ENCODE results near the gene OR12D1. TPM values are rescaled to one million over a fixed set of nuclear protein-coding genes. Genes with fewer than 3 reads are reported as not detected.

The OR12D1 gene
- total RNA-seq, result not detected in 2 replicates

DNA sequence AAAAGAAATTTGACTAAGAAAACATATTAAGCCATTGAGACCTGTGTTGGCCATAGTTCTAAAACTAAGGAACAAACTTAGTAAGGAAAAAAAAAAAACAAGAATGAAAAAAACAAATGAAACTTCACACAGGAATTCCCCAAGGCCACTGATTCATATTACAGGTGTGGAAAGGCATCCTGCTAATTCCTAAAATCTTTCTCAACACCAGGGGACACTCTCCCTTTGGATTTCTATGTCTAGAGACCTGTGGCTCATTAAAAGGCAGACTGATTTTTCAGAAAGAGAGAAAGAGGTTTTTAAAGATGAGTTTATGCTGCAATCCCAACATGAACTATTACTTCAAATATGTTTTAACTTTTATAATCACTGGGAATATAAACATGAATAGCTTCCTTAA, at the start of gene OR12D1:
Gene OR12D1 (plus strand): TSS at position 341 of the 400 bp plus-strand sequence.

DNA sequence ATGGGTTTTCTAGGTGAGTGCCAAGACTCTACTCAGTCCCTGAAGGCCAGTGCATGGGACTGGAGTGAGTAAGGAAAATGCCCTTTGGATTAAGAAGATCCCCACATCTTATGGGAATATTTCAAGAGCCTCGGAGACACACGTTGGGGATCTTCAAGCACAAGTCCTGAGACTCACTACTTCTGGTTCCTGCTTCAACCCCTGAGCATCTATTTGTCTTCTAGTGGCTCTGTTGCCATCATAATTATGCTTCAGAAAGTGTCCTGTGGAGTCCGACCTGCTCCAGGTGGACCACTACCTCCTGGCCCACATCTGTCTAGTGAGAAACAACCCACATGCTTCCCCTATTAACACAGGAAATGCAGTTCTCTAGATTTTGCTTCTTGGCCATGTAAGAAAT, 46.0 kb upstream of the OR12D1 start, which contains the start of gene OR5V1:
Gene OR5V1 (minus strand): TSS at position 101 of the 400 bp plus-strand sequence. CDS start 12,670 bp downstream, outside the sequence.

DNA sequence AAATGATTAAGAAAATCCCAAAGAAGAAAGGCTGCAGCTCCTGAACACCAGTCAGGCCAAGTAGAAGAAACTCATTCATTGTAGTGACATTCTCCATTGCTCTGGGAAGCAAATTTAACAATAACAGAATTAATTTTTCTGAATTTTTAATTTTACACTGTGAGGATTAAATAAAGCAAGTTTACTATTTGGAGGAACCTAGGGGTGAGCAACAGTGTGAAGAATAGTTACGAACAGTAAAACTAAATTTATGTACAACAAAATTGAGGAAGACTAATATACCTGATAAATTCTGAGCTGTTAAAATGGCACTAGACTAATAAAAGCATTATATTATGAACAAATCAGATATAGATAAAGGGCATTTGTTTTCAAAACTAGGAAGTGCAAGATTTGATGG, 39.5 kb upstream of the OR12D1 start, which contains the start of gene OR12D3:
Gene OR12D3 (minus strand): TSS at position 101 of the 400 bp plus-strand sequence. CDS start 4 bp downstream, at position 97.

DNA sequence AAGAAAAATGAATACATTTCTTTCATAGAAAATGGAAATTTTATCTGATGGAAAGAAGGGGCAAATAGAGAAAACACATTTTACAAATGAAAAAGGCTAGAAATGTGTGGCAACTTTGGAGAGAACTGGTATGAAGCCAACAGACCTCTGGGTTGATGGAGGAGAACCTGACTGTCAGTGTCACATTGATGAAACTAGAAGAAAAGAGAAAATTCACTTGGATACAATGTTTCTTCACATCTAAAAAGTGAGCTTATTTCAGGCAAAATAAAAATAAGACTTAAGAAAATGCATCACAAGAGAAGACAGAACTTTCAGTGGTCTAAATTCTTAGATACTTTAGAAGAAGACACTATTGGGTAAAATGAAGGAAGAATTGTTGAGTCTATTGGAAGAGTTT, 19.4 kb upstream of the OR12D1 start, which contains the start of gene OR12D2:
Gene OR12D2 (plus strand): TSS at position 301 of the 400 bp plus-strand sequence. CDS start 1,069 bp downstream, outside the sequence.

DNA sequence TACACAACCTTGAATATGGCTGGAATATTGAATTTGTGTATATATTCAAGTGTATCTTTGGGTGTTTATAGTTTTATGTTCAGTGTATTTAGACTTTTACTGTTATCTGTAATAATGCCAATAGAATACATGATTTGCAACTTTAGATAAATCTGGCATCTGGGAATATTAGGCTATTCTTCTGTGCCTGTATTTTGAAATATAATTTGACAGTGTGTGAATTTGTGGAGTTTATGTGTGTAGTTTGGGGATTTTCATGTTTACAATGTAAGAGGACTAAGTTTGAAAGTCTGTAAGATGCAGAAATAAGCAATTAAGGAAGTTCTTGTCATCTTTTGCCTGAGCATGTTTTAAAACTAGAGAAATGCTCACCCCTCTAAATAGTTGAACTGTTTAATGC, 24.3 kb downstream of the OR12D1 start, which contains the start of gene OR10C1:
Gene OR10C1 (plus strand): TSS at position 301 of the 400 bp plus-strand sequence. CDS start 710 bp downstream, outside the sequence.

DNA sequence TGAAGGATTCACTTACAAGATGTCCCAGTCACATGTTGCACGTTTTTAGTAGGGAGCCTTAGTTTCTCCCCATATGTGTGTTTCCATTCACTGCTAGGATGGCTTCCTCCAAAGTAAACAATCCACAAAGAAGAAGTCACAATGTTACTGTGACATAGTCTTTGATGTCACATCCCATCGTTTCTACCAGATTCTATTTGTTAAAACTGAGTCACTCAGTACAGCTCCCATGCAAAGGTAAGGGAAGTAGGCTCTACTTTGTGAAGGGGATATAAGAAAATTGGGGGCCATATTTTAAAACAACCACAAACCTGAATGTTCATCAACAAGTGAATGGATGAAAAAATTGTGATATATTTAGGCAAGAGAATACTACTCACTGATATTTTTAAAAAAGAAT, 42.2 kb downstream of the OR12D1 start, which contains the start of the genes OR11A1 and OR2H1:
Gene OR11A1 (minus strand): TSS at position 101 of the 400 bp plus-strand sequence. CDS start 29,430 bp downstream, outside the sequence.
Gene OR2H1 (plus strand): TSS at position 185 of the 400 bp plus-strand sequence. CDS start 4,615 bp downstream, outside the sequence.

Other genes starting within 250 kb of the OR12D1 start
- not detected in 2 replicates for gene OR2J2, start 244.0 kb upstream of the OR12D1 start, total RNA-seq
- not detected in 2 replicates for gene OR14J1, start 113.2 kb upstream of the OR12D1 start, total RNA-seq
- gene OR5V1, start 46.1 kb upstream of the OR12D1 start, total RNA-seq, result not detected in 2 replicates
- gene OR12D3, start 39.6 kb upstream of the OR12D1 start, total RNA-seq, result not detected in 2 replicates
- gene OR12D2, start 19.3 kb upstream of the OR12D1 start, total RNA-seq, result not detected in 2 replicates
- gene OR10C1, start 24.4 kb downstream of the OR12D1 start, total RNA-seq, result not detected in 2 replicates
- not detected in 2 replicates for gene OR11A1, start 42.1 kb downstream of the OR12D1 start, total RNA-seq
- not detected in 2 replicates for gene OR2H1, start 42.2 kb downstream of the OR12D1 start, total RNA-seq
- gene MAS1L, start 73.0 kb downstream of the OR12D1 start, total RNA-seq, result not detected in 2 replicates
- gene UBD, start 144.8 kb downstream of the OR12D1 start, total RNA-seq, result not detected in 2 replicates
- not detected in 2 replicates for gene OR2H2, start 170.2 kb downstream of the OR12D1 start, total RNA-seq
- gene GABBR1, start 218.3 kb downstream of the OR12D1 start, total RNA-seq, result 7.1 and 8.6 TPM in 2 replicates
- not detected in 2 replicates for gene MOG, start 242.2 kb downstream of the OR12D1 start, total RNA-seq

All from myometrial cell (primary cell).